Kidney (tissue), 14 donors: ENCODE results near the gene FAM89B. TPM values are rescaled to one million over a fixed set of nuclear protein-coding genes. Genes with fewer than 3 reads are reported as not detected.

Experiments used
- DNase-seq, 5 donors: peaks; one replicate each; pipeline ENCODE4 v3.0.0-alpha.2; 2013 to 2020
- FAIRE-seq: peaks from 2 replicates; lab custom pipeline; 2012; peaks lifted over from hg19 to GRCh38; lab: Jason Lieb, UNC
- H3K27ac ChIP-seq, 2 donors: one replicate each; pipeline ENCODE4 v1.7.0; 2013; ENCODE audit warnings: low read depth in 2 of 2, low read length in 2 of 2, inconsistent platforms in 1 of 2
- H3K27me3 ChIP-seq: one replicate; pipeline ENCODE4 v1.7.1; 2013; ENCODE audit warnings: low read length, inconsistent platforms; ENCODE audit not compliant: control insufficient read depth, insufficient read depth
- H3K36me3 ChIP-seq, 3 donors: one replicate each; pipeline versions ENCODE4 v1.7.0 to v1.7.1; 2013; ENCODE audit warnings: low read length in 3 of 3, control low read depth in 1 of 3, inconsistent platforms in 1 of 3; ENCODE audit not compliant: insufficient read depth in 3 of 3, control insufficient read depth in 2 of 3
- H3K4me1 ChIP-seq, 3 donors: one replicate each; pipeline versions ENCODE4 v1.7.0 to v1.7.1; 2013; ENCODE audit warnings: low read length in 3 of 3, inconsistent platforms in 1 of 3, low read depth in 1 of 3; ENCODE audit not compliant: control insufficient read depth in 2 of 3, insufficient read depth in 2 of 3
- H3K4me3 ChIP-seq, 3 donors: one replicate each; pipeline versions ENCODE4 v1.7.0 to v1.8.1; 2013; ENCODE audit warnings: low read length in 3 of 3, control low read depth in 1 of 3, inconsistent platforms in 1 of 3
- H3K9ac ChIP-seq, 3 donors: one replicate each; pipeline versions ENCODE4 v1.7.0 to v1.7.1; 2013; ENCODE audit warnings: low read length in 3 of 3, control low read depth in 1 of 3, inconsistent platforms in 1 of 3
- H3K9me3 ChIP-seq, 3 donors: one replicate each; pipeline versions ENCODE4 v1.7.0 to v1.7.1; 2013; ENCODE audit warnings: low read length in 3 of 3, control low read depth in 1 of 3, inconsistent platforms in 1 of 3; ENCODE audit not compliant: control insufficient read depth in 2 of 3, insufficient read depth in 1 of 3
- intact Hi-C: fragments of 100-400 bp; cut with DNase I; formaldehyde crosslinking; loops from one replicate; pipeline ENCODE4 v1.11.1; 2022
- polyA plus RNA-seq: library from polyadenylated mRNA; stranded (reverse); fragments of 350-450 nt; fragmentation: Illumina TruSeq; extraction: RNeasy Lipid Tissue Mini Kit (QIAGEN cat#74804); gene quantifications from one replicate; pipeline ENCODE4 v1.2.3, GENCODE V29; 2014; ENCODE audit warnings: low read depth, low replicate concordance; ENCODE audit not compliant: insufficient read depth
- total RNA-seq: library from RNA; stranded (reverse); fragmentation: NEBNext Ultra II Directional; extraction: Animal tissue kit (Norgen Biotek cat#: 25700); gene quantifications from one replicate; pipeline ENCODE4 v1.2.1, GENCODE V29; 2021
- TF ChIP-seq, protein P1 (sequence below): IDR thresholded peaks from 3 replicates; pipeline ENCODE4 v1.5.1; 2012; ENCODE audit warnings: mild to moderate bottlenecking, moderate library complexity, borderline replicate concordance; ENCODE audit not compliant: insufficient read depth; ENCODE audit errors: extremely low read depth
- donor health status: control.
- donor health status: control.
- donor health status: control.
- donor health status: control.
- donor health status: control.
- donor health status: DM: yes; HTN: yes; CAD: no.
- donor health status: Normal renal cell carcinoma (clear cell type).

Gene FAM89B
- total and polyA plus RNA-seq, 2 donors from 2014 or later = 33.5 to 36.7 TPM

DNA sequence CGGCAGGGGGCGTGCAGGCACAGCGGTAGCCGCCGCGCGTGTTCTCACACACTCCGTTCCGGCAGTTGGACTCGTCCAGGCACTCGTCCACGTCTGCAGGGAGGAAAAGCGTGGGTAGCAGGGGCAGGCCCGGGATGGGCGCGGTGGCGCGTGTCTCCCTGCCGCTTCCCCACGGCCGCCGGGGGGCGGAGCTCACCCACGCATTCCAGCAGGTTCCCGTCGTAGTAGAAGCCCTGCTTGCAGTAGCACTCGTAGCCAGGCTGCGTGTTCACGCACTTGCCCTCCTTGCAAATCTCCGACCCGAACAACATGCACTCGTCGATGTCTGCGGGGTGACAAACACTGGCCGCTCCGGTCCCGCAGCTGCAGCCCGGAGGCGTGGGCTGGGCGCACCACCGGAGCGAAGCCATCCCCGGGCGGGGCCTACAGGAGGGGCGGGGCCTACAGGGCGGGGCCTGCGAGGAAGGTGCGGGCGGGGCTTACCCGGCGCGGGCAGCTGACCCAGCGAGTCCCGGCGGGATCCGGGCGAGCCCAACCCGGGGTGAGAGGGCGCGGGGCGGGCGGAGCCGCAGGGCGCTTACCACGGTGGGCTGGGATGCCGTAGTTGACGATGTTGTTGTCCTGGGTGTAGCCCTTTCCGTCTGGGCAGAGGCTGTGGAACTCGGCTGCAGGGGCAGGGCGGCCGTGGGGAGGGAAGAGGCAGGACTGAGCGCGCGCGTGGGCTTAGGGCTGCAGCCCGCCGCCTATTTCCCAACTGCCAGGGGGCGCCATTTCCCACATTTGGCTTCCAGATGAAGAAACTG, 31.8 kb upstream of the FAM89B start:
- peaks cover 0 to 12% (median 0%) of the 10 kb centered on the region in 3 donors for H3K36me3 ChIP-seq
- H3K27me3 ChIP-seq = no peaks in the 10 kb centered on the region
- TF ChIP-seq, protein P1, sequence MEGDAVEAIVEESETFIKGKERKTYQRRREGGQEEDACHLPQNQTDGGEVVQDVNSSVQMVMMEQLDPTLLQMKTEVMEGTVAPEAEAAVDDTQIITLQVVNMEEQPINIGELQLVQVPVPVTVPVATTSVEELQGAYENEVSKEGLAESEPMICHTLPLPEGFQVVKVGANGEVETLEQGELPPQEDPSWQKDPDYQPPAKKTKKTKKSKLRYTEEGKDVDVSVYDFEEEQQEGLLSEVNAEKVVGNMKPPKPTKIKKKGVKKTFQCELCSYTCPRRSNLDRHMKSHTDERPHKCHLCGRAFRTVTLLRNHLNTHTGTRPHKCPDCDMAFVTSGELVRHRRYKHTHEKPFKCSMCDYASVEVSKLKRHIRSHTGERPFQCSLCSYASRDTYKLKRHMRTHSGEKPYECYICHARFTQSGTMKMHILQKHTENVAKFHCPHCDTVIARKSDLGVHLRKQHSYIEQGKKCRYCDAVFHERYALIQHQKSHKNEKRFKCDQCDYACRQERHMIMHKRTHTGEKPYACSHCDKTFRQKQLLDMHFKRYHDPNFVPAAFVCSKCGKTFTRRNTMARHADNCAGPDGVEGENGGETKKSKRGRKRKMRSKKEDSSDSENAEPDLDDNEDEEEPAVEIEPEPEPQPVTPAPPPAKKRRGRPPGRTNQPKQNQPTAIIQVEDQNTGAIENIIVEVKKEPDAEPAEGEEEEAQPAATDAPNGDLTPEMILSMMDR = peak; percentile 74
- H3K9me3 ChIP-seq = no peaks in the 10 kb centered on the region
- FAIRE-seq (no peak), DNase-seq (peak; percentile 92 to 97 (median 94))
- H3K4me1 ChIP-seq = peaks cover 0 to 16% (median 6%) of the 10 kb centered on the region in 3 donors
- H3K4me3 ChIP-seq = peak overlapping the region; percentile 52 to 74 (median 65)
- intact Hi-C loops = no loop called here
- peak overlapping the region in 2 of 3 donors; percentile 35 to 78 for H3K9ac ChIP-seq
- H3K27ac ChIP-seq = peak overlapping the region; percentile 94

DNA sequence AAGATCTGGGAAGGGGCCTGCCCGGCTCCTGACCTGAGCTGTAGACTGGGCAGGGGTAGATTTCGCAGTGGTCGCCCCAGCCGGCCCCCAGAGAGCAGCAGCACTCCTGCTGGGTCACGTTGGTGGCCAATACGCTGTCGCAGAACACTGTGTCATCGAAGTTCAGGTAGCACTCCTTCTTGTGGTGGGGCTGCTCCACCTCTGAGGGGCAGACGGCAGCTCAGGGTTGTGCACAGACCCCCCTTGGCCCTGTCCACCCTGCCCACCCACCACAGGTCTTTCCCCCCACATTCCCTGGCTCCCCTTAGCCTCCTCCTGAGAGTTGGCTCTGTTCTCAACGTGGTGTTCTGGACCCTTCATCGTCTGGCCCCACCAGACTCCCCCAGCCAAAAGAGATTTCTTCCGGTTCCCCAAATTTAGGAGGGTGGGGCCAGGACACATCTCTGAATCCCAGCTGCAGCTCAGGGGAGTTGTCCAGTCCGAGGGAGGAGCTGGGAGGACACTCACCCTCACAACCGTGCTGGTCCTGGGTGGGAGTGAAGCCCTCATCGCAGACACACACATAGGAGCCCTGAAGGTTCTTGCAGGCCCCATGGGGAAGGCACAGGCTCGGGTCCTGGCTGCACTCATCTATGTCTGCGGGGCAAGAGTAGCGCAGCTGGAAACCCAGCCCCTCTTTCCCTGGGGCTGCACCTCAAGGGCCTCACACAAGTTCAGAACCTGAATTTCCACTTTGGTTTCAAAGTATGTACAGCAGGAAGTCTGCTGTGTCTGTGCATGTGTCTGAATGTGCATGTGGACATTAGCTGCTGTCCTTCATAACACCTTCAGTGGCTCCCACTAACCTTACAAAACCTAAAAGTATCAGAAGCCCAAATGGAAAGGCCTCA, 31.0 kb upstream of the FAM89B start:
- peak in 1 of 5 donors; percentile 63 for DNase-seq
- Histone ChIP-seq H3K4me1 (peaks cover 0 to 19% (median 6%) of the 10 kb centered on the region in 3 donors), H3K4me3 (peak overlapping the region in 1 of 3 donors; percentile 74), H3K27ac (peak overlapping the region; percentile 94), H3K9me3 (no peaks in the 10 kb centered on the region), H3K27me3 (no peaks in the 10 kb centered on the region), H3K9ac (peak overlapping the region in 2 of 3 donors; percentile 17 to 78), H3K36me3 (peaks cover 0 to 8% (median 0%) of the 10 kb centered on the region in 3 donors)
- TF ChIP-seq, protein P1 = no peak
- intact Hi-C loops = no loop called here
- FAIRE-seq = no peak

DNA sequence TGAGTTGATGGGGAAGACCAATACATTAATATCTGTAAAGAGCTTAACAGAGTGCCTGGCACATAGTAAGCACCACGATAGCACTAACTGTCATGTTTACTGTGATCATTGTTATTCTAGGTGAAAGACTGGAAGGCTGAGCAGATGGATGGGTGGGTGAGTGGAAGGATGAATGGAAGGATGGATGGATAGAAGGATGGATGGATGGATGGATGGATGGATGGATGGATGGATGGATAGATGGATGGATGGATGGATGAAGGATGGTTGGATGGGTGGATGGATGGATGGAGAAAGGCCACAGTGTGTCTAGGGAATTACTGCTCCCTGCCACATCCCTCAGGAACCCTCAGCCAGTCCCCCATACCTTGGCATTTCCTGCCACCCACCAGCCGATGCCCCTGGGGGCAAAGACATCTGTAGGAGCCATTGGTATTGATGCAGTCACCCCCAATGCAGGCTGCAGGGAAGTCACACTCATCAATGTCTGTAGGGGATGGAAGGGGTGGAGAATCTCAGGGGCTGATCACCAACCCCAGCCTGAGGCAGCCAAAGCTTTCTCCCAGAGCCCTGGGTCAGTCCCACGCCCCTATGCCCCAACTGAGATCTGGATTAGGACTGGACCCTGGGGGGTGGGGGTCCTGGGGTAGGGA, 29.5 kb upstream of the FAM89B start:
- Histone ChIP-seq H3K27me3 (no peaks in the 10 kb centered on the region), H3K9ac (no peak overlapping the region), H3K36me3 (peaks cover 0 to 3% (median 0%) of the 10 kb centered on the region in 3 donors), H3K27ac (no peak overlapping the region), H3K4me1 (peaks cover 0 to 19% (median 6%) of the 10 kb centered on the region in 3 donors), H3K9me3 (no peaks in the 10 kb centered on the region), H3K4me3 (no peak overlapping the region)
- TF ChIP-seq, protein P1 = no peak
- intact Hi-C loops = no loop called here
- FAIRE-seq = no peak
- DNase-seq = peak in 1 of 5 donors; percentile 55
